ENCODE results near the gene MSS51.

The MSS51 gene

GRCh38 chr10:73449113-73449512 is 15.8 kb upstream of the MSS51 start:
- no peak overlapping the region for H3K27ac ChIP-seq (ENCODE audit: insufficient read depth, low read depth, low read length, poor library complexity, severe bottlenecking)
- H3K4me1 ChIP-seq (ENCODE audit: control insufficient read depth, insufficient read depth, low read length): no peaks in the 10 kb centered on the region
- H3K27me3 ChIP-seq (ENCODE audit: control insufficient read depth, insufficient read depth, low read length, poor library complexity, severe bottlenecking): no peaks in the 10 kb centered on the region
- no peaks in the 10 kb centered on the region for H3K36me3 ChIP-seq (ENCODE audit: control insufficient read depth, insufficient read depth, low read length)
- H3K9me3 ChIP-seq (ENCODE audit: control insufficient read depth, low read length): no peaks in the 10 kb centered on the region
- no peak overlapping the region for H3K4me3 ChIP-seq (ENCODE audit: insufficient read depth, low read depth, low read length)
- WGBS, 2 experiments: 76 to 93% methylated on average over 1 of the region's 1 CpG

GRCh38 chr10:73448384-73448783 is 15.0 kb upstream of the MSS51 start:
- no peaks in the 10 kb centered on the region for H3K27me3 ChIP-seq (ENCODE audit: control insufficient read depth, insufficient read depth, low read length, poor library complexity, severe bottlenecking)
- WGBS, 2 experiments: 93 to 97% methylated on average over 1 of the region's 1 CpG
- no peaks in the 10 kb centered on the region for H3K4me1 ChIP-seq (ENCODE audit: control insufficient read depth, insufficient read depth, low read length)
- no peaks in the 10 kb centered on the region for H3K36me3 ChIP-seq (ENCODE audit: control insufficient read depth, insufficient read depth, low read length)
- H3K9me3 ChIP-seq (ENCODE audit: control insufficient read depth, low read length): no peaks in the 10 kb centered on the region
- no peak overlapping the region for H3K27ac ChIP-seq (ENCODE audit: insufficient read depth, low read depth, low read length, poor library complexity, severe bottlenecking)
- H3K4me3 ChIP-seq (ENCODE audit: insufficient read depth, low read depth, low read length): no peak overlapping the region

DNA sequence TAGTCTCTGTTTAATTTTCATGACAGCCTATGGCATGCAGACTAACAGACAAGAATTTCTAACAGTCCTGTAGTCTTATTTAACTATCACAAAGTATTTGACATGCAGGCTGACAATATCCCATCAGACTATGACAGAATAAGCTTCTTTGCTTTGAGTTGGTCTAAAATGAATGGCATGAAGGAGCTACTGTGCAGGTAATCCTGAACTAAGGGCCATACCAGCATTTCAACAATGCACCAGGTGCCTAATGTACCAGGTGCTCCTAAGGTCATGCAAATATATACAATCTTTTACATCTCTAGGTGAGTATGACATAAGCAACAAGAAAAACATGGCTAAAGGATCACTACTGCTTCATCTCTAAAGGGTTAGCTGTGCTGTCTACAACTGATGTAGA is 13.6 kb upstream of the MSS51 start:
- Histone ChIP-seq H3K4me1 (ENCODE audit: control insufficient read depth, insufficient read depth, low read length) (no peaks in the 10 kb centered on the region), H3K27ac (ENCODE audit: insufficient read depth, low read depth, low read length, poor library complexity, severe bottlenecking) (no peak overlapping the region), H3K36me3 (ENCODE audit: control insufficient read depth, insufficient read depth, low read length) (no peaks in the 10 kb centered on the region), H3K9me3 (ENCODE audit: control insufficient read depth, low read length) (no peaks in the 10 kb centered on the region), H3K27me3 (ENCODE audit: control insufficient read depth, insufficient read depth, low read length, poor library complexity, severe bottlenecking) (no peaks in the 10 kb centered on the region), H3K4me3 (ENCODE audit: insufficient read depth, low read depth, low read length) (no peak overlapping the region)

DNA sequence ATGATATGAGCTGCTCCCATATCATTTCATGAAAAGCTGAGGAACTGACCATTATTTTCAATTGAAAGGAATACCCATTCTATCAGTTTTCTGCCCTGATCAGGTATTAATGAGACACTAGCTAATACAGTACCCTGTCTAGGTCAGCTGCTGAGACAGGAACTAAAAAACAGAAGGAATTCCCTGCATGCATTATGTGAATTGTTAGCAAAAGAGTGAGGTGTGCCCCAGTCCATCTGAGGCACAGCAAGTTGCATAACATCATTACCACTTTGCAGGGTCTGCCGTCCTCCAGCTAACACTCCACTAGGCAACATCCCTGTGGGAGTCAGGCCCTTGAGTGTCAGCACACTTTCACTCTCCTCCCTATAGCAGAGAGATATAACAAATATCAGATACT is 11.1 kb upstream of the MSS51 start:
- no peaks in the 10 kb centered on the region for H3K27me3 ChIP-seq (ENCODE audit: control insufficient read depth, insufficient read depth, low read length, poor library complexity, severe bottlenecking)
- no peak overlapping the region for H3K27ac ChIP-seq (ENCODE audit: insufficient read depth, low read depth, low read length, poor library complexity, severe bottlenecking)
- WGBS, 2 experiments: 81 to 87% methylated on average over 1 of the region's 1 CpG
- H3K4me1 ChIP-seq (ENCODE audit: control insufficient read depth, insufficient read depth, low read length): no peaks in the 10 kb centered on the region
- H3K36me3 ChIP-seq (ENCODE audit: control insufficient read depth, insufficient read depth, low read length): no peaks in the 10 kb centered on the region
- H3K9me3 ChIP-seq (ENCODE audit: control insufficient read depth, low read length): no peaks in the 10 kb centered on the region
- no peak overlapping the region for H3K4me3 ChIP-seq (ENCODE audit: insufficient read depth, low read depth, low read length)

GRCh38 chr10:73439605-73440312 is 6.4 kb upstream of the MSS51 start:
- H3K9me3 ChIP-seq (ENCODE audit: control insufficient read depth, low read length): no peaks in the 10 kb centered on the region
- 86 to 100% methylated on average over 1 of the region's 1 CpG for WGBS, 2 experiments
- H3K36me3 ChIP-seq (ENCODE audit: control insufficient read depth, insufficient read depth, low read length): no peaks in the 10 kb centered on the region
- H3K4me3 ChIP-seq (ENCODE audit: insufficient read depth, low read depth, low read length): no peak overlapping the region
- no peak overlapping the region for H3K27ac ChIP-seq (ENCODE audit: insufficient read depth, low read depth, low read length, poor library complexity, severe bottlenecking)
- no peaks in the 10 kb centered on the region for H3K4me1 ChIP-seq (ENCODE audit: control insufficient read depth, insufficient read depth, low read length)
- no peaks in the 10 kb centered on the region for H3K27me3 ChIP-seq (ENCODE audit: control insufficient read depth, insufficient read depth, low read length, poor library complexity, severe bottlenecking)

- no peaks in the 10 kb centered on the region for H3K9me3 ChIP-seq (ENCODE audit: control insufficient read depth, low read length)
- no peaks in the 10 kb centered on the region for H3K27me3 ChIP-seq (ENCODE audit: control insufficient read depth, insufficient read depth, low read length, poor library complexity, severe bottlenecking)
- H3K4me1 ChIP-seq (ENCODE audit: control insufficient read depth, insufficient read depth, low read length): no peaks in the 10 kb centered on the region
- 90 to 92% methylated on average over 1 of the region's 1 CpG for WGBS, 2 experiments
- H3K27ac ChIP-seq (ENCODE audit: insufficient read depth, low read depth, low read length, poor library complexity, severe bottlenecking): no peak overlapping the region
- no peaks in the 10 kb centered on the region for H3K36me3 ChIP-seq (ENCODE audit: control insufficient read depth, insufficient read depth, low read length)
- H3K4me3 ChIP-seq (ENCODE audit: insufficient read depth, low read depth, low read length): no peak overlapping the region
Observed at GRCh38 chr10:73439055-73439454, 5.7 kb upstream of the MSS51 start.

- WGBS, 2 experiments: 90 to 92% methylated on average over 2 of the region's 2 CpGs
- Histone ChIP-seq H3K4me3 (ENCODE audit: insufficient read depth, low read depth, low read length) (no peak overlapping the region), H3K36me3 (ENCODE audit: control insufficient read depth, insufficient read depth, low read length) (no peaks in the 10 kb centered on the region), H3K27me3 (ENCODE audit: control insufficient read depth, insufficient read depth, low read length, poor library complexity, severe bottlenecking) (no peaks in the 10 kb centered on the region), H3K4me1 (ENCODE audit: control insufficient read depth, insufficient read depth, low read length) (no peaks in the 10 kb centered on the region), H3K9me3 (ENCODE audit: control insufficient read depth, low read length) (no peaks in the 10 kb centered on the region), H3K27ac (ENCODE audit: insufficient read depth, low read depth, low read length, poor library complexity, severe bottlenecking) (no peak overlapping the region)
Observed at GRCh38 chr10:73432646-73433537, 469 bp downstream of the MSS51 start.

- Histone ChIP-seq H3K27ac (ENCODE audit: insufficient read depth, low read depth, low read length, poor library complexity, severe bottlenecking) (no peak overlapping the region), H3K4me1 (ENCODE audit: control insufficient read depth, insufficient read depth, low read length) (no peaks in the 10 kb centered on the region), H3K36me3 (ENCODE audit: control insufficient read depth, insufficient read depth, low read length) (peaks cover 2% of the 10 kb centered on the region), H3K27me3 (ENCODE audit: control insufficient read depth, insufficient read depth, low read length, poor library complexity, severe bottlenecking) (no peaks in the 10 kb centered on the region), H3K4me3 (ENCODE audit: insufficient read depth, low read depth, low read length) (no peak overlapping the region), H3K9me3 (ENCODE audit: control insufficient read depth, low read length) (no peaks in the 10 kb centered on the region)
- 97 to 98% methylated on average over 4 of the region's 4 CpGs for WGBS, 2 experiments
Observed at GRCh38 chr10:73426318-73426717, 7.0 kb downstream of the MSS51 start.

GRCh38 chr10:73424478-73424877 is 8.9 kb downstream of the MSS51 start:
- WGBS, 2 experiments: 95 to 99% methylated on average over 3 of the region's 3 CpGs
- Histone ChIP-seq H3K9me3 (ENCODE audit: control insufficient read depth, low read length) (no peaks in the 10 kb centered on the region), H3K4me3 (ENCODE audit: insufficient read depth, low read depth, low read length) (no peak overlapping the region), H3K36me3 (ENCODE audit: control insufficient read depth, insufficient read depth, low read length) (peaks cover 2% of the 10 kb centered on the region), H3K4me1 (ENCODE audit: control insufficient read depth, insufficient read depth, low read length) (no peaks in the 10 kb centered on the region), H3K27me3 (ENCODE audit: control insufficient read depth, insufficient read depth, low read length, poor library complexity, severe bottlenecking) (no peaks in the 10 kb centered on the region), H3K27ac (ENCODE audit: insufficient read depth, low read depth, low read length, poor library complexity, severe bottlenecking) (no peak overlapping the region)

DNA sequence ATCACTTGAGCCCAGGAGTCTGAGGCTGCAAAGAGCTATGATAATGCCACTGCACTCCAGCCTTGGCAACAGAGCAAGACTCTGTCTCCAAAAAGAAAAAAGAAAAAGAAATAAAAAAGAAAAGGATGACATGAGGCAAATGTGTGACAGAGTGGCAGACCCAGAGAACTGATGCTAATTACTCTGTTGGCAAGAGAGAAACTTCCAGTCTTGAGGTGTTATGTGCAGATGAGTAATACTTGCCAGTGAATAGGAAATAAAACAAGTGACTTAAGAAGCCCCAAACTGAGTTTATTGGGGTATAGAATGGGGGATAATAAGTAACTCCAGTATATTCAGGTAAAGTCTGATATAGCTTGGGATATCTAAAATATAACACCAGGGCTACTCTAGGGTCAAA is 10.1 kb downstream of the MSS51 start:
- peaks cover 2% of the 10 kb centered on the region for H3K36me3 ChIP-seq (ENCODE audit: control insufficient read depth, insufficient read depth, low read length)

More for the DNA sequence above, 10.1 kb downstream of the MSS51 start:
- Histone ChIP-seq H3K4me1 (ENCODE audit: control insufficient read depth, insufficient read depth, low read length) (no peaks in the 10 kb centered on the region), H3K27ac (ENCODE audit: insufficient read depth, low read depth, low read length, poor library complexity, severe bottlenecking) (no peak overlapping the region), H3K4me3 (ENCODE audit: insufficient read depth, low read depth, low read length) (no peak overlapping the region), H3K9me3 (ENCODE audit: control insufficient read depth, low read length) (no peaks in the 10 kb centered on the region), H3K27me3 (ENCODE audit: control insufficient read depth, insufficient read depth, low read length, poor library complexity, severe bottlenecking) (no peaks in the 10 kb centered on the region)
